Measurements from ENCODE around the gene RPS6KA2.

DNA sequence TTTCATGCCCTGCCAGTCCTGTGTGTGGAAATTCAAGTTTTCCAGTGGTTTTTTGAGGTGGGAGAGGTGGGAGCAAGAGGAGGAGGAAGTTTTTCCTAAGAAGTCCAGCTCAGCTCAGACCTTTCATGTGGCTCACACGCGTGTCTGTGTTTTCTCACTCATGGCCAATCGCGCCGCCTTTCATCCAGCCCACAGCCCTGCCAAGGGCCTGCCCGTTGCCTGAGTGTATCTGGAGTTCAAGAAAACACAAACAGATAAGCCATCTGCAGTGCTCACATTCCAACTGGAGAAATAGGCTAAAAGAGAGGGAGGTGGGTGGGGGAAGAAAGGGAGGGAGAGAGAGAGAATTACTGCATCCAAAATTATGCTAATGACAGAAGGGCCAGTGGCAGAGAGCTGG lies 231.7 kb downstream of the RPS6KA2 start:
- TF ChIP-seq, protein P1, sequence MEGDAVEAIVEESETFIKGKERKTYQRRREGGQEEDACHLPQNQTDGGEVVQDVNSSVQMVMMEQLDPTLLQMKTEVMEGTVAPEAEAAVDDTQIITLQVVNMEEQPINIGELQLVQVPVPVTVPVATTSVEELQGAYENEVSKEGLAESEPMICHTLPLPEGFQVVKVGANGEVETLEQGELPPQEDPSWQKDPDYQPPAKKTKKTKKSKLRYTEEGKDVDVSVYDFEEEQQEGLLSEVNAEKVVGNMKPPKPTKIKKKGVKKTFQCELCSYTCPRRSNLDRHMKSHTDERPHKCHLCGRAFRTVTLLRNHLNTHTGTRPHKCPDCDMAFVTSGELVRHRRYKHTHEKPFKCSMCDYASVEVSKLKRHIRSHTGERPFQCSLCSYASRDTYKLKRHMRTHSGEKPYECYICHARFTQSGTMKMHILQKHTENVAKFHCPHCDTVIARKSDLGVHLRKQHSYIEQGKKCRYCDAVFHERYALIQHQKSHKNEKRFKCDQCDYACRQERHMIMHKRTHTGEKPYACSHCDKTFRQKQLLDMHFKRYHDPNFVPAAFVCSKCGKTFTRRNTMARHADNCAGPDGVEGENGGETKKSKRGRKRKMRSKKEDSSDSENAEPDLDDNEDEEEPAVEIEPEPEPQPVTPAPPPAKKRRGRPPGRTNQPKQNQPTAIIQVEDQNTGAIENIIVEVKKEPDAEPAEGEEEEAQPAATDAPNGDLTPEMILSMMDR (IDR thresholded peaks at IDR 0.05), result no peak
- TF ChIP-seq POLR2A (IDR thresholded peaks at IDR 0.05), result no peak
